K562 (cell line): ENCODE measurements around the gene PAX8. TPM values are rescaled to one million over a fixed set of nuclear protein-coding genes. Genes with fewer than 3 reads are reported as not detected.

Source experiments
- ETV6 ChIP-seq, 3 experiments: fragments of 150-350 bp in 1 of 3; sonication (generic) in 1 of 3; formaldehyde crosslinking in 1 of 3; IDR thresholded peaks; 2 replicates each; pipeline versions ENCODE4 v1.6.1 to v1.8.0; 2014 to 2022; ENCODE audit warnings: borderline replicate concordance in 2 of 3, low read depth in 2 of 3, antibody characterized with exemption in 1 of 3, low read length in 1 of 3, mild to moderate bottlenecking in 1 of 3, missing genetic modification reagents in 1 of 3
- FOXK1 ChIP-seq: sonication (generic); formaldehyde crosslinking; IDR thresholded peaks from 2 replicates; pipeline ENCODE4 v1.8.0; 2022; ENCODE audit warnings: missing genetic modification reagents, mild to moderate bottlenecking, borderline replicate concordance
- GTF2A2 ChIP-seq: IDR thresholded peaks from 2 replicates; pipeline ENCODE4 v1.6.1; 2016; ENCODE audit warnings: mild to moderate bottlenecking, missing genetic modification characterization, missing compliant biosample characterization
- L3MBTL2 ChIP-seq: fragments of 450-650 bp; IDR thresholded peaks from 2 replicates; pipeline ENCODE4 v1.6.1; 2016; ENCODE audit warnings: mild to moderate bottlenecking, moderate library complexity
- MLX ChIP-seq, 2 experiments: fragments of 450-650 bp in 1 of 2; sonication (generic) in 1 of 2; formaldehyde crosslinking; conservative IDR thresholded peaks; 2 replicates each; pipeline versions ENCODE4 v1.4.0 to v1.8.1; 2020 to 2022; ENCODE audit warnings: mild to moderate bottlenecking in 1 of 2, missing genetic modification reagents in 1 of 2
- SUPT5H ChIP-seq: fragments of 450-650 bp; IDR thresholded peaks from 2 replicates; pipeline ENCODE4 v1.6.1; 2016
- THRB ChIP-seq: fragments of 450-650 bp; formaldehyde crosslinking; conservative IDR thresholded peaks from 2 replicates; pipeline ENCODE4 v1.4.0; 2022; ENCODE audit warnings: mild to moderate bottlenecking, missing genetic modification characterization
- ZBTB40 ChIP-seq, 2 experiments: fragments of 450-650 bp in 1 of 2; sonication (generic) in 1 of 2; formaldehyde crosslinking in 1 of 2; IDR thresholded peaks; 2 replicates each; pipeline versions ENCODE4 v1.7.1 to v1.9.0; 2016 to 2022; ENCODE audit warnings: inconsistent platforms in 1 of 2, mild to moderate bottlenecking in 1 of 2, missing genetic modification reagents in 1 of 2
- ZBTB49 ChIP-seq: sonication (generic); formaldehyde crosslinking; IDR thresholded peaks from 2 replicates; pipeline ENCODE4 v1.8.0; 2022; ENCODE audit warnings: missing genetic modification reagents, mild to moderate bottlenecking, borderline replicate concordance
- polyA plus RNA-seq, 8 experiments: library from polyadenylated mRNA; depleted of rRNA in 4 of 8; stranded (reverse) in 5 of 8; unstranded in 3 of 8; fragments of >200 nt; fragmentation: Nextera tagmentation in 2 of 8; fragmentation: Illumina TruSeq in 1 of 8; extraction: Ambion mirVana in 2 of 8; extraction: Trizol in 1 of 8; gene quantifications; 2 replicates each; pipeline versions ENCODE4 v1.2.1 to v1.2.3, GENCODE V29; 2011 to 2014; ENCODE audit warnings: inconsistent platforms in 1 of 8, missing spikeins in 1 of 8
- total RNA-seq, 7 experiments: library from RNA; depleted of rRNA in 6 of 7; stranded (reverse); fragments of >200 nt in 6 of 7; fragmentation: Illumina TruSeq in 2 of 7; extraction: Trizol in 2 of 7; gene quantifications; 2 replicates each; pipeline versions ENCODE4 v1.2.1 to v1.2.3, GENCODE V29; 2011 to 2021; ENCODE audit warnings: low replicate concordance in 1 of 7

The PAX8 gene
- total and polyA plus RNA-seq, 9 of the 15 experiments (the other 6 are each of a cell fraction or from before 2014, with no cell fraction given): 0.13 to 2.1 (median 0.51) TPM

- TF ChIP-seq ZBTB40 (IDR thresholded peaks at IDR 0.05) (no peak), ZBTB40 (CRISPR knock-in tag; IDR thresholded peaks at IDR 0.05) (no peak), THRB (no peak), ETV6 (IDR thresholded peaks at IDR 0.05; ENCODE audit: borderline replicate concordance in 1 of 2, low read depth in 2 of 2, low read length in 1 of 2) (no peak), ETV6 (CRISPR knock-in tag; IDR thresholded peaks at IDR 0.05; ENCODE audit: borderline replicate concordance) (no peak), L3MBTL2 (no peak), SUPT5H (0 out of 2 replicates have a peak, but pooled peaks have one; percentile 21), GTF2A2 (tag) (no peak), MLX (CRISPR knock-in tag; conservative IDR thresholded peaks at IDR 0.05) (no peak), FOXK1 (CRISPR knock-in tag) (no peak), ZBTB49 (CRISPR knock-in tag) (no peak)
These were observed 74.7 kb downstream of the PAX8 start (continued) for GRCh38 chr2:113203901-113204519.
